Nephron (organoid): ENCODE data around the gene SMIM28.
A peak's percentile ranks its signal among the peaks of the same experiment; 100 is the strongest.
"Not testable (repeated sequence)": the region's sequence is repeated elsewhere in the genome, so short reads cannot be mapped to it uniquely, and the experiment has no call there.

Source experiments
- H3K27ac Mint-ChIP-seq, 3 experiments: 2 replicates each; pipeline ENCODE4 v1.8.0; 2020; ENCODE audit warnings: mixed read lengths in 3 of 3, mild to moderate bottlenecking in 2 of 3, moderate library complexity in 1 of 3
- H3K27me3 Mint-ChIP-seq: 2 replicates; pipeline ENCODE4 v1.8.0; 2021; ENCODE audit warnings: low read depth, mild to moderate bottlenecking, moderate library complexity, mixed read lengths
- H3K36me3 Mint-ChIP-seq: 2 replicates; pipeline ENCODE4 v1.8.0; 2020; ENCODE audit warnings: low read depth, mixed read lengths
- H3K4me1 Mint-ChIP-seq: 2 replicates; pipeline ENCODE4 v1.8.0; 2020; ENCODE audit warnings: mixed read lengths
- H3K4me3 Mint-ChIP-seq, 3 experiments: 2 replicates each; pipeline ENCODE4 v1.8.0; 2020; ENCODE audit warnings: mild to moderate bottlenecking in 3 of 3, mixed read lengths in 3 of 3, moderate library complexity in 2 of 3
- H3K9me3 Mint-ChIP-seq: 2 replicates; pipeline ENCODE4 v1.8.0; 2020; ENCODE audit warnings: mixed read lengths
- CTCF ChIP-seq, 3 experiments: fragments of 200-600 bp; sonication (generic); IDR thresholded peaks; one replicate each; pipeline ENCODE4 v1.5.0; 2021; ENCODE audit warnings: antibody characterized with exemption in 3 of 3; ENCODE audit not compliant: unreplicated experiment in 3 of 3

SMIM28 gene

GRCh38 chr6:138345565-138346285 is 32.0 kb upstream of the SMIM28 start:
- no peaks in the 10 kb centered on the region for H3K9me3 Mint-ChIP-seq
- H3K27me3 Mint-ChIP-seq, result no peaks in the 10 kb centered on the region
- no peaks in the 10 kb centered on the region for H3K36me3 Mint-ChIP-seq
- H3K4me1 Mint-ChIP-seq, result peaks cover 9% of the 10 kb centered on the region
- TF ChIP-seq CTCF (IDR thresholded peaks at IDR 0.05; ENCODE audit: unreplicated experiment in 3 of 3), result no peak
- no peak overlapping the region for H3K27ac Mint-ChIP-seq
- H3K4me3 Mint-ChIP-seq, result no peak overlapping the region

DNA sequence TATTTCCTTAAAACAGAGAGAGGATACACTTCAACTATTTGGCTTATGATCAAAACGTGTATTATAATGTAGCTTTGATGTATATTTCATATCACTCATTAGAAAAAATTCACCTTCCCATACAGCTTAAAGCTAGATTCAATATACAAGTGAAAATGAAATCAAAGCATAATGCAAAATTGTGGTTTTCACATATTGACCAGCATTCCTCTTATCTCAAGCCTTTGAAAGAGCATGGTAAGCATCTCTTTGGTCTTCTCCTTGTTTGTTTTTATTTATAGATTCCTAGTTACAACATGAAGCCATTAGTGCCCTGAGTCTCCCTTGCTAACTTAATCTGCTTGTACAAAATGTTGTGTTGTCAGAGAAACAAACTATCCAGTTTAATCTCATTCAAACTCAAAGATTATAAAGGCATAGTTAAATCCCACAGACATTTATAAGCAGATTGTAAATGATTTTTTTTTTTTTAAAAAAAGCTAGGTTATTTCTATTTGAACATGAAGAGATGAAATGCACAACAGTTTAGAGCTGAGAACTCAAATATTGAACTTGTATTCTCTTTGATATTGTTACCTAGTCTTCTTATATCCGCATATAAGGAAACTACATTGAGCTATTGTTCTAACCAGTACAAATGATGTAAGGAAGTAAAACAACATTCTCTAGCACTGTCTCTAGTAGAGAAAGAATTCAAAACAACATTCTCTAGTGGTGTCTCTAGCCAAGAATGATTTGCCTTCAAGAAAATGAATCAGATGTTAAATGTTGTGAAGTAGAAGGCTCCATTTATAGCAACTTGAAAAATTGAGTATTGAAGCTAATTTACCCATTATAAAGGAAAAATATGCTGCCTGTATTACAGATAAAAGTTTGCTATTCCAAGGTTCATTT is 31.2 kb upstream of the SMIM28 start:
- Mint-ChIP-seq H3K9me3 (no peaks in the 10 kb centered on the region), H3K27me3 (no peaks in the 10 kb centered on the region), H3K36me3 (no peaks in the 10 kb centered on the region), H3K27ac (no peak overlapping the region), H3K4me1 (peaks cover 10% of the 10 kb centered on the region), H3K4me3 (no peak overlapping the region)
- TF ChIP-seq CTCF (IDR thresholded peaks at IDR 0.05; ENCODE audit: unreplicated experiment in 3 of 3), result no peak

- no peak overlapping the region for H3K4me3 Mint-ChIP-seq
- no peaks in the 10 kb centered on the region for H3K36me3 Mint-ChIP-seq
- no peaks in the 10 kb centered on the region for H3K9me3 Mint-ChIP-seq
- TF ChIP-seq CTCF (IDR thresholded peaks at IDR 0.05; ENCODE audit: unreplicated experiment in 3 of 3), result no peak
- H3K4me1 Mint-ChIP-seq, result peaks cover 10% of the 10 kb centered on the region
- H3K27ac Mint-ChIP-seq, result no peak overlapping the region
- no peaks in the 10 kb centered on the region for H3K27me3 Mint-ChIP-seq
These were observed 29.8 kb upstream of the SMIM28 start for GRCh38 chr6:138347864-138348263.

- Mint-ChIP-seq H3K27ac (peak overlapping the region in 1 of 3 experiments; percentile 81), H3K36me3 (no peaks in the 10 kb centered on the region), H3K4me3 (no peak overlapping the region)
These were observed 27.8 kb upstream of the SMIM28 start for GRCh38 chr6:138349891-138350290.

GRCh38 chr6:138357928-138358327 is 19.8 kb upstream of the SMIM28 start:
- no peak for TF ChIP-seq CTCF (IDR thresholded peaks at IDR 0.05; ENCODE audit: unreplicated experiment in 3 of 3)
- Mint-ChIP-seq H3K27ac (no peak overlapping the region), H3K9me3 (peaks cover 5% of the 10 kb centered on the region), H3K4me1 (no peaks in the 10 kb centered on the region), H3K36me3 (no peaks in the 10 kb centered on the region), H3K27me3 (no peaks in the 10 kb centered on the region), H3K4me3 (no peak overlapping the region)

More at GRCh38 chr6:138349891-138350290, 27.8 kb upstream of the SMIM28 start:
- Mint-ChIP-seq H3K9me3 (no peaks in the 10 kb centered on the region), H3K4me1 (peaks cover 10% of the 10 kb centered on the region), H3K27me3 (no peaks in the 10 kb centered on the region)
- TF ChIP-seq CTCF (IDR thresholded peaks at IDR 0.05; ENCODE audit: unreplicated experiment in 3 of 3), result no peak

GRCh38 chr6:138368684-138369083 is 9.0 kb upstream of the SMIM28 start:
- H3K27ac Mint-ChIP-seq, H3K36me3 Mint-ChIP-seq, H3K4me3 Mint-ChIP-seq, H3K4me1 Mint-ChIP-seq, H3K27me3 Mint-ChIP-seq: not testable (repeated sequence)
- H3K9me3 Mint-ChIP-seq, result peaks cover 12% of the 10 kb centered on the region
